ENCODE results near the gene EIF2B5.

EIF2B5 gene

DNA sequence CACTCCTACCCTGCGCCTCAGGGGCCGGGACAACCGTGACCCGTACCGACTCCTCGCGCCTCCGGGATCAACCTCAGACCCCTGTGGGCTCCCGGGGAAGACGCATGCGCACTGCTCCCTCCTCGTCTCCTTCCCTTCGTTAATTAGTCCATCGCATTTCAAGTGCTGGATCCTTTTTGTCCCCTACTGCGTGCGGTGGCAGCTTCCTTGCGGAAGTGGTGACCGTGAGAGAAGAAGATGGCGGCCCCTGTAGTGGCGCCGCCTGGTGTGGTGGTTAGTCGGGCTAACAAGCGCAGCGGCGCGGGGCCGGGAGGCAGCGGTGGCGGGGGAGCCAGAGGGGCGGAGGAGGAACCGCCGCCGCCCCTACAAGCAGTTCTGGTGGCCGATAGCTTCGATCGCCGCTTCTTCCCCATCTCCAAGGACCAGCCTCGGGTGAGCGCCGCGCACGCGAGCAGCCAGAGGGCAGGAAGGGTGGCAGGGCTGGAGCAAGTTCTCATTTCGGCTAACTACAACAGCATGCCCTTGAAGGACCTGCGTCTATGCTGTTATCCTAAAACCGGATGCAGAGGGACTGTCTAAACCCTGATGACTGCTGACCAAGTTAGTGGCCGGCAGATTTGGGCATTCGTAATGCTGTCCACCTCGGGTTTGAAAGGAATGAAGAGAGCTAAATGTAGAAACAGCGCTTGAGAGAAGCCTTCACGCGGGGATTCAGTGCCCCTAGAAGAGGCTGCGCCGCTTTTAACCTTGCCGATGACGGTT, at the start of gene EIF2B5:
Gene EIF2B5 (plus strand): TSS at position 210 of the 762 bp plus-strand sequence. CDS start 28 bp downstream, at position 238.
- in situ Hi-C loops (cut with MboI; ENCODE audit: low sequenced_read_pairs, unreplicated experiment), result no loop called here
- peak; percentile 92 for DNase-seq (ENCODE audit: low spot score)
- TF ChIP-seq, protein P1, sequence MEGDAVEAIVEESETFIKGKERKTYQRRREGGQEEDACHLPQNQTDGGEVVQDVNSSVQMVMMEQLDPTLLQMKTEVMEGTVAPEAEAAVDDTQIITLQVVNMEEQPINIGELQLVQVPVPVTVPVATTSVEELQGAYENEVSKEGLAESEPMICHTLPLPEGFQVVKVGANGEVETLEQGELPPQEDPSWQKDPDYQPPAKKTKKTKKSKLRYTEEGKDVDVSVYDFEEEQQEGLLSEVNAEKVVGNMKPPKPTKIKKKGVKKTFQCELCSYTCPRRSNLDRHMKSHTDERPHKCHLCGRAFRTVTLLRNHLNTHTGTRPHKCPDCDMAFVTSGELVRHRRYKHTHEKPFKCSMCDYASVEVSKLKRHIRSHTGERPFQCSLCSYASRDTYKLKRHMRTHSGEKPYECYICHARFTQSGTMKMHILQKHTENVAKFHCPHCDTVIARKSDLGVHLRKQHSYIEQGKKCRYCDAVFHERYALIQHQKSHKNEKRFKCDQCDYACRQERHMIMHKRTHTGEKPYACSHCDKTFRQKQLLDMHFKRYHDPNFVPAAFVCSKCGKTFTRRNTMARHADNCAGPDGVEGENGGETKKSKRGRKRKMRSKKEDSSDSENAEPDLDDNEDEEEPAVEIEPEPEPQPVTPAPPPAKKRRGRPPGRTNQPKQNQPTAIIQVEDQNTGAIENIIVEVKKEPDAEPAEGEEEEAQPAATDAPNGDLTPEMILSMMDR (IDR thresholded peaks at IDR 0.05; ENCODE audit: borderline replicate concordance, control extremely low read depth, extremely low read depth, insufficient read depth, missing control alignments), result no peak

DNA sequence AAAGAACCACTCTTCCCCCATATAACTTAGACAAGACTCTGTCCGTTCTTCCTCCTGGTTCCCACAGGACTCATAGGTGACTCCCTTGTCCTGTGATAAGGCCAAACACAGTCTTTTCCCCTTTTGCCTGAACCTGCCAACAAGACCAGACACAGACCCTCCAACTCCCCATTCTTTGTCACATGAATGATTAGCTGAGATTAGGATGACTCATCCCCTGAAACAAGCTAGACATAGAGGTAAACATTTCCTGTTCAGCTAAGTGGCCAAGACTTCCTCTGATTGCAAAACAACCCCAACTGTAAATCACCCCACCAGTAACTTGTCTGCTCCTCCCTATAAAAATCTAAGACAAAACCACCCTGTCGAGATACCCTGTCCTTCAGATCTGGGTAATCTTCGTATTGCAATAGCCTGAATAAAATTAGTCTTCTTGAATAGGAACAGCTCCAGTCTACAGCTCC, 49.7 kb upstream of the EIF2B5 start:
- in situ Hi-C loops (cut with MboI; ENCODE audit: low sequenced_read_pairs, unreplicated experiment), result no loop called here
- DNase-seq (ENCODE audit: low spot score), result no peak
- TF ChIP-seq, protein P1 (IDR thresholded peaks at IDR 0.05; ENCODE audit: borderline replicate concordance, control extremely low read depth, extremely low read depth, insufficient read depth, missing control alignments), result no peak

DNA sequence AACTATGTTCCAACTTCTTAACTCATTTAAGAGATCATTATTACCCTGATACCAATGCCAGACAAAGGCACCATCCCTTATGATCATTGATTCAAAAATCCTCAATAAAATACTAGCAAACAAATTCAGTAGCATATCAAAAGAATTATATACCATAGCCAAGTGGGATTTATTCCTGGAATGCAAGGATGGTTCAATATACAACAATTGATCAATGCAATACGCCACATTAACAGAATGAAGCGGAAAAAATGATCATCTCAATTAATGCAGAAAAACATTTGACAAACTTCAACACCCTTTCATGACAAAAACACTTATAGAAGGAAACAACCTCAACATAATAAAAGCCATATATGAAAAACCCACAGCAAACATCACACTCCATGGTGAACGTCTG, 43.0 kb upstream of the EIF2B5 start:
- no peak for DNase-seq (ENCODE audit: low spot score)
- TF ChIP-seq, protein P1 (IDR thresholded peaks at IDR 0.05; ENCODE audit: borderline replicate concordance, control extremely low read depth, extremely low read depth, insufficient read depth, missing control alignments), result no peak
- in situ Hi-C loops (cut with MboI; ENCODE audit: low sequenced_read_pairs, unreplicated experiment), result no loop called here

DNA sequence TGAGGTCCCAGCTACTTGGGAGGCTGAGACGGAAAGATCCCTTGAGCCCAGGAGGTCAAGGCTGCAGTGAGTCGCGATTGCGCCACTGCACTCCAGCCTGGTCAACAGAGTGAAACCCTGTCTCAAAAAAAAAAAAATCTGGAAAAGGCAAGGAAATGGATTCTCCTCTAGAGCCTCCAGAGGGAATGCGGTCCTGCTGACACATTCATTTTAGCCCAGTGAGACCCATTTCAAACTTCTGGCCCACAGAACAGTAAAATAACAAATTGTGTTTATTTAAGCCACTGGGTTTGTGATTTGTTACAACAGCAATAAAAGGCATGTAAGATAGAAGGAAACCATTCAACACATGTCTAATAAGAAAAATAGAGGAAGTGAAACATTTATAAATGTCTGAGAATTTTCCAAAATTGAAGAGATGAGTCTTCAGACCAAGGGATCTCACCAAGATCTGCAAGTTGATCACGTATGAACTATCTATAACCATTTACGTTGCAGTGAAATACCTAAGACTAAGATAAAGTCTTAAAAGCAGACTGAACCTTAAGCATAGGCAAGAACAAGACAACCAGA, 38.3 kb upstream of the EIF2B5 start, which contains the start of gene HTR3E:
Gene HTR3E (plus strand): TSS at position 254 of the 573 bp plus-strand sequence. CDS start 466 bp downstream, outside the sequence.
- no peak for DNase-seq (ENCODE audit: low spot score)
- TF ChIP-seq, protein P1 (IDR thresholded peaks at IDR 0.05; ENCODE audit: borderline replicate concordance, control extremely low read depth, extremely low read depth, insufficient read depth, missing control alignments), result no peak
- in situ Hi-C loops (cut with MboI; ENCODE audit: low sequenced_read_pairs, unreplicated experiment), result no loop called here

DNA sequence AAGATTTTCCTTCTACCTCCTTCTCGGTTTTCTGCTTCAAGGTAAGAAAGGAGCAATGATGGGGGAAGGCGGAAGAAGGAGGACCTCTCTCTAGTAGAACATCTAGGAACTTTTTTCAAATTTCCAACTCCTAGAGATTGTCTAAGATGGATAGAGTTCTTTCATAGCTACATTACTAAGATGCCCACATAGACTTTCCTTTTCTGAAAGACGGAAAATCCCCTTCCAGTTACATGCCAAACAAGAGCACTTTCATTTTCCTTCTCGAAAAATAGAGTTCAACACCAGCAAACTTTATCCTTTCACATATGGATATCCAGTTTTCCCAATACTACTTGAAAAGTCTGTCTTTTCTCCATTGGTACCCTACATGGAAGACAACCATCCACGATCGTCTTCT, 37.6 kb upstream of the EIF2B5 start:
- in situ Hi-C loops (cut with MboI; ENCODE audit: low sequenced_read_pairs, unreplicated experiment), result no loop called here
- TF ChIP-seq, protein P1 (IDR thresholded peaks at IDR 0.05; ENCODE audit: borderline replicate concordance, control extremely low read depth, extremely low read depth, insufficient read depth, missing control alignments), result no peak
- no peak for DNase-seq (ENCODE audit: low spot score)

DNA sequence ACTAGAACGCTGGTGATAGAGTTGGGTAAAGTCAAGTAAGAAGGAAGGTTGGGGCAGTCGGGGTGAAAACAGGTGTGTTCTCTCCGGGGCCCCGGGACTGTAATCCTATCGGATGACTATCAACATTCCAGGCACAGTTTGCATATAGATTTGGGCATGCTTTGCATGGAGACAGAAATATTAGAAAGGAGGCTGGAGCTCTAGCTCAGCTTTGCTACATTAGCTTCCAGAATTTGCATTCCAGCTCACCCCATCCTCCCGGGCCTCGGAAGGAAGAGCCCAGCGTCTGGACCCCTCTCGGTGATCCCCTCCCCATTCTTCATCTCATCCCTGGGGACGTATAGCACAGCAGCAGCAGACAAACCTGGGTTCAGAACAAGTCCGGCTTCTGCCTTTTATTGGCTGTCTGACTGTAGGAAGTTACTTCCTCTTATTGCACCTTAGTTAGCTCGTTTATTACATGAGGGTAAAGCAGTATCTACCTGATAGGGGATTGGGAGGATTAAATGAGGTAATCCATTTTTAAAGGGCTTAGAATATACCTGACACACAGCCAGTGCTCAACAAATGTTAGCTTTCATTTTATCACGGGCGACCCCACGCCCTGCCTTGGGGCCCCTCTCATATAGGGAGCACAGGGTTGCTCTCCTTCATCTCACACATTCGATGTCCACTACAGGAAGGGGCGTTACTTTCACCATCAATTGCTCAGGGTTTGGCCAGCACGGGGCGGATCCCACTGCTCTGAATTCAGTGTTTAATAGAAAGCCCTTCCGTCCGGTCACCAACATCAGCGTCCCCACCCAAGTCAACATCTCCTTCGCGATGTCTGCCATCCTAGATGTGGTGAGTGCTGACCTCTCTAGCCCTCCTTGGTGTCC, 35.1 kb upstream of the EIF2B5 start:
- DNase-seq (ENCODE audit: low spot score), result peak; percentile 13
- TF ChIP-seq, protein P1 (IDR thresholded peaks at IDR 0.05; ENCODE audit: borderline replicate concordance, control extremely low read depth, extremely low read depth, insufficient read depth, missing control alignments), result no peak
- in situ Hi-C loops (cut with MboI; ENCODE audit: low sequenced_read_pairs, unreplicated experiment), result no loop called here

Data from GM13976 (cell line).